GM12878 (cell line): Measurements from ENCODE around the gene HRH3.

Experiments
- ATF7 ChIP-seq: fragments of 450-650 bp; IDR thresholded peaks from 2 replicates; pipeline ENCODE4 v1.6.1; 2016; ENCODE audit warnings: low read depth, mild to moderate bottlenecking
- EZH2 ChIP-seq: IDR thresholded peaks from 2 replicates; pipeline ENCODE4 v1.6.1; 2012; ENCODE audit warnings: low read depth, mild to moderate bottlenecking, control low read depth, inconsistent platforms, low read length, borderline replicate concordance; ENCODE audit not compliant: control insufficient read depth
- FOXM1 ChIP-seq: IDR thresholded peaks from 2 replicates; pipeline ENCODE4 v1.6.1; 2012; ENCODE audit warnings: low read depth, mild to moderate bottlenecking, inconsistent platforms, low read length, moderate library complexity
- SUZ12 ChIP-seq: fragments of 200-600 bp; sonication (generic); IDR thresholded peaks from one replicate; pipeline ENCODE4 v1.6.1; 2018; ENCODE audit warnings: antibody characterized with exemption, mild to moderate bottlenecking; ENCODE audit not compliant: unreplicated experiment

DNA sequence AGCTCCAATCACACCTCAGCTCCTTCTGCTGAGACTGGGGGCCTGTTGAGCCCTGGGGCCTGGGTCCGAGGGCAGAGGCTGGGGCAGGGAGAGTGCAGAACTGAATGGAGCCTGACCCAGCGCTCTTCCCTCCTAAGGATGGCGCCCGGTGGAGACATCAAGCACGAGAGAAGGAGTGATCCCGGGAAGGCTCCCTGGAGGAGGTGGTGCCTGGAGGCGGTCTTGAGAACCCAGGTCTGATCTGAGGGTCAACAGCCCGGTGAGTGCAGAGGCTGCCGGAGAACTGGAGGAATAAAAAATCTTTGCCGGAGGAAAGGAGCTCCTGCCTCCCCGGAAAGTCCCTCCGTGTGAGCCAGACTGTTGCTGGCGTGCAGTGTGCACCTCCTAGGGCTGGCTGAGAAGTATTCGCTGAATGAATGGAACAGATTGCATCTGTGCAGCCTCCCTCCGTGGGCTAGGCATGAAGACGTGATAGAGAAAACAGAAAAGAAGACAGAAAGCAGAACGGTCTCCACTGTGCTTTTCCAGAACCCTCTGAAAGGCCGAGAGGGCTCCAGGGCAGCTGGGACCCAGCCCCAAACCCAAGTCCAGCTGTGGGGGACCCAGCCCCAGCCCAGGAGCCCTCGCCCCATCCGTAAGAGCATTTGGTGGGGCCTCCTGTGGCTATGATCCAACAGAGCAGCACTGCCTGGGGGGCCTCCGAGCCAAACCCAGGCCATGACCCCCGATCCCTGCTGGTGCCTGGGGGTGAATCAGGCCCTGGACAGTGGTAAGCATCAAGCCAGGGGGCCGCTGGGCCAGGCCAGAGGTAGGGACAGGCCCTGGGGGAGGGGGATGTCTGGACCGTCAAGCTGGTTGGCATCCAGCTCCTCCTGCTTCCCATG is 6.9 kb upstream of the HRH3 start:
- TF ChIP-seq FOXM1 (no peak), ATF7 (no peak), EZH2 (no peak), SUZ12 (no peak)
